Mesendoderm (in vitro differentiated cells): ENCODE measurements around the gene RBBP8.

ENCODE experiments used
- DNase-seq: peaks from one replicate; pipeline ENCODE4 v3.0.0; 2013
- H2AK5ac ChIP-seq: 2 replicates; pipeline ENCODE4 v1.6.1; 2013; ENCODE audit warnings: low read length, inconsistent platforms
- H2BK120ac ChIP-seq: 2 replicates; pipeline ENCODE4 v1.6.1; 2013; ENCODE audit warnings: low read depth, mild to moderate bottlenecking, low read length, moderate library complexity, mixed read lengths
- H2BK15ac ChIP-seq: replicated peaks from 2 replicates; pipeline ENCODE4 v1.6.1; 2013; ENCODE audit warnings: low read depth, mild to moderate bottlenecking, moderate library complexity
- H2BK5ac ChIP-seq: 2 replicates; pipeline ENCODE4 v1.6.1; 2013; ENCODE audit warnings: low read length, inconsistent platforms
- H3K18ac ChIP-seq: 2 replicates; pipeline ENCODE4 v1.6.1; 2013; ENCODE audit warnings: mild to moderate bottlenecking, low read length, mixed read lengths
- H3K23ac ChIP-seq: one replicate; pipeline ENCODE4 v1.6.1; 2013; ENCODE audit warnings: low read length
- H3K27ac ChIP-seq: 2 replicates; pipeline ENCODE4 v1.5.1; 2013; ENCODE audit warnings: low read depth, mild to moderate bottlenecking, inconsistent platforms, low read length, moderate library complexity
- H3K27me3 ChIP-seq: 2 replicates; pipeline ENCODE4 v1.6.1; 2013; ENCODE audit warnings: low read length, control low read depth, mild to moderate bottlenecking, inconsistent platforms; ENCODE audit not compliant: insufficient read depth, poor library complexity
- H3K36me3 ChIP-seq: 2 replicates; pipeline ENCODE4 v1.6.1; 2013; ENCODE audit warnings: low read length, inconsistent platforms; ENCODE audit not compliant: control insufficient read depth, insufficient read depth
- H3K4ac ChIP-seq: one replicate; pipeline ENCODE4 v1.6.1; 2013; ENCODE audit warnings: low read depth, mild to moderate bottlenecking, low read length, moderate library complexity
- H3K4me1 ChIP-seq: 2 replicates; pipeline ENCODE4 v1.6.1; 2013; ENCODE audit warnings: low read depth, low read length, inconsistent platforms; ENCODE audit not compliant: control insufficient read depth
- H3K4me2 ChIP-seq: 2 replicates; pipeline ENCODE4 v1.6.1; 2013; ENCODE audit warnings: low read length
- H3K4me3 ChIP-seq: 2 replicates; pipeline ENCODE4 v1.5.1; 2013; ENCODE audit warnings: mild to moderate bottlenecking, low read length
- H3K56ac ChIP-seq: one replicate; pipeline ENCODE4 v1.6.1; 2013; ENCODE audit warnings: low read length
- H3K79me1 ChIP-seq: 2 replicates; pipeline ENCODE4 v1.6.1; 2013; ENCODE audit warnings: low read length, inconsistent platforms
- H3K79me2 ChIP-seq: 2 replicates; pipeline ENCODE4 v1.6.1; 2013; ENCODE audit warnings: mild to moderate bottlenecking, low read length; ENCODE audit not compliant: control insufficient read depth, insufficient read depth
- H3K9ac ChIP-seq: 2 replicates; pipeline ENCODE4 v1.6.1; 2013; ENCODE audit warnings: low read length, inconsistent platforms
- H4K5ac ChIP-seq: one replicate; pipeline ENCODE4 v1.6.1; 2013; ENCODE audit warnings: low read length
- H4K8ac ChIP-seq: one replicate; pipeline ENCODE4 v1.6.1; 2013; ENCODE audit warnings: low read depth, mild to moderate bottlenecking, control low read depth, low read length, moderate library complexity
- WGBS: extraction: QIAGEN DNeasy Blood & Tissue Kit; methylation state at CpG from one replicate; pipeline ENCODE4 v1.1.7; 2013; ENCODE audit warnings: low lambda C conversion rate, missing lambda C conversion rate; ENCODE audit not compliant: insufficient coverage; ENCODE audit errors: extremely low coverage; 5-methylcytosine and 5-hydroxymethylcytosine counted together

The RBBP8 gene

DNA sequence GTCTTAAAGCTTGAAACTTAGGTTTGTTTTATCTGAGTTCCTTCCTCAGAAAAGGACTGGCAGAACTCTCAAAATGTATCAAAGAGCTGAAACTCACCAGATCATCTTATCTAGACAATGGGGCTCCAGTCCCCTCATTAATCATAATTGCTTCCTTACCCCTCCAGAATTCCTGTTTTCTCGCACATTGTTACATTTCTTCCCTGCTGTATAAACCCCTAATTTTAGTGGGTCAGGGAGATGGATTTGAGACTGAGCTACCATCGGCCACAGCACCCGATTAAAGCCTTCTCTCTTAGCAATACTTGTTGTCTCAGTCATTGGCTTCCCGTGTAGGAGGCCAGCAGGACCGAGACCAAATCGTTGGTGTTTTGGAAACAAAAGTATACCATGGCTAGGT, 130.4 kb downstream of the RBBP8 start:
- WGBS: no CpG with 5 or more reads among the region's 6 CpGs

DNA sequence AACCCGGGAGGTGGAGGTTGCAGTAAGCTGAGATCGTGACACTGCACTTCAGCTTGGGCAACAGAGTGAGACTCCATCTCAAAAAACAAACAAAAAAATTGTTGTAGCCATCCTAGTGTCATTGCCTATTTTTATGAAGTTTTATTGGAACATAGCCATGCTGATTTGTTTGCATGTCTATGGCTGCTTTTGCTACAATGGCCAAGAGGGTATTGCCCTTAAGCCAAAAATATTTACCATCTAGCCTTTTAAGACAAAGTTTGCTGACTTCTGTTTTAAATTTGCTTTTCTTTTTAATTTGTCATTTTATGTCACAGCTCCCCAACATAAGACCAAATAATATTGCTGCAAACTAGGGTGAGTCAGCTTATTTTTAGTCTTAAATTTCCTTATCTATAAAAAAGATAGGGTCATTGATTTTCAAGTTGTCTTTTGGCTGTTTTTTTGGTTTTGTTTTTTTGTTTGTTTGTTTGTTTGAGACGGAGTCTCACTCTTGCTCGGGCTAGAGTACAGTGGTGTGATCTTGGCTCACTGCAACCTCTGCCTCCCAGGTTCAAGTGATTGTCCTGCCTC, 132.2 kb downstream of the RBBP8 start:
- Histone ChIP-seq H2BK15ac (no peak overlapping the region), H3K36me3 (no peaks in the 10 kb centered on the region), H3K4me3 (no peak overlapping the region), H3K79me2 (no peaks in the 10 kb centered on the region), H3K27me3 (no peaks in the 10 kb centered on the region), H3K4me2 (no peak overlapping the region), H3K79me1 (no peaks in the 10 kb centered on the region), H2BK5ac (no peak overlapping the region), H3K4me1 (no peaks in the 10 kb centered on the region), H2AK5ac (no peak overlapping the region), H4K8ac (no peak overlapping the region), H3K27ac (no peak overlapping the region), H3K18ac (no peak overlapping the region), H3K23ac (no peak overlapping the region), H3K9ac (no peak overlapping the region), H3K4ac (no peak overlapping the region), H3K56ac (no peak overlapping the region), H4K5ac (no peak overlapping the region), H2BK120ac (no peak overlapping the region)
- no CpG with 5 or more reads among the region's 4 CpGs for WGBS
- no peak for DNase-seq

More for the DNA sequence above, 130.4 kb downstream of the RBBP8 start:
- H2BK5ac ChIP-seq: no peak overlapping the region
- H2BK120ac ChIP-seq: no peak overlapping the region
- H3K79me2 ChIP-seq: no peaks in the 10 kb centered on the region
- no peak overlapping the region for H3K23ac ChIP-seq
- no peak overlapping the region for H2AK5ac ChIP-seq
- H4K5ac ChIP-seq: no peak overlapping the region
- no peak overlapping the region for H3K27ac ChIP-seq
- DNase-seq: no peak
- H3K4ac ChIP-seq: no peak overlapping the region
- no peaks in the 10 kb centered on the region for H3K27me3 ChIP-seq
- no peak overlapping the region for H3K4me2 ChIP-seq
- H3K18ac ChIP-seq: no peak overlapping the region
- no peak overlapping the region for H2BK15ac ChIP-seq
- no peaks in the 10 kb centered on the region for H3K36me3 ChIP-seq
- no peak overlapping the region for H3K9ac ChIP-seq
- no peaks in the 10 kb centered on the region for H3K4me1 ChIP-seq
- no peak overlapping the region for H4K8ac ChIP-seq
- no peak overlapping the region for H3K4me3 ChIP-seq
- no peaks in the 10 kb centered on the region for H3K79me1 ChIP-seq
- no peak overlapping the region for H3K56ac ChIP-seq

DNA sequence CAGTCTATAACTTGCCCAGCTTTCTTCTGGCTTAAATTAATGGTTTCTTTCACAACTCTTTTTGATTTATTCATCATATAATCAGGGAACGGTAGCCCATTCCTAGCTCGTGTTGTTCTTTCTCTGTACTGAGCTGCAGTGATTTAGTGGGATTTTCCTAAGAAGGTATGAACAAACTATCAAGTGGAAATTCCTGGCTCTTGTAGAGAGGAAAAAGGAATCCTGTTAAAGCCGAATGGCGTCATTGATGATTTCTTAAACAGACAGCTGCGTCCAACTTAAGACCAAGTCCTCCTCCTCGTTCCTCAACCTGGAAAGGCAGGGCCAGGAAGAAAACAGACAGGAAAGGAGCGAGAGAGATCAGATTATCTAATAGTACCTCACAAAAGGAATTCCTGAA, 132.9 kb downstream of the RBBP8 start:
- no peak overlapping the region for H3K4ac ChIP-seq
- no peaks in the 10 kb centered on the region for H3K79me2 ChIP-seq
- H4K5ac ChIP-seq: no peak overlapping the region
- no peak overlapping the region for H3K23ac ChIP-seq
- H3K4me2 ChIP-seq: no peak overlapping the region
- no CpG with 5 or more reads among the region's 7 CpGs for WGBS
- no peak overlapping the region for H2BK15ac ChIP-seq
- H3K36me3 ChIP-seq: no peaks in the 10 kb centered on the region
- no peak overlapping the region for H3K27ac ChIP-seq
- no peak overlapping the region for H2BK5ac ChIP-seq
- H3K9ac ChIP-seq: no peak overlapping the region
- H3K79me1 ChIP-seq: no peaks in the 10 kb centered on the region
- H2AK5ac ChIP-seq: no peak overlapping the region
- H3K56ac ChIP-seq: no peak overlapping the region
- H3K4me3 ChIP-seq: no peak overlapping the region
- no peaks in the 10 kb centered on the region for H3K27me3 ChIP-seq
- no peak overlapping the region for H4K8ac ChIP-seq
- no peaks in the 10 kb centered on the region for H3K4me1 ChIP-seq
- no peak for DNase-seq
- H2BK120ac ChIP-seq: no peak overlapping the region
- H3K18ac ChIP-seq: no peak overlapping the region

DNA sequence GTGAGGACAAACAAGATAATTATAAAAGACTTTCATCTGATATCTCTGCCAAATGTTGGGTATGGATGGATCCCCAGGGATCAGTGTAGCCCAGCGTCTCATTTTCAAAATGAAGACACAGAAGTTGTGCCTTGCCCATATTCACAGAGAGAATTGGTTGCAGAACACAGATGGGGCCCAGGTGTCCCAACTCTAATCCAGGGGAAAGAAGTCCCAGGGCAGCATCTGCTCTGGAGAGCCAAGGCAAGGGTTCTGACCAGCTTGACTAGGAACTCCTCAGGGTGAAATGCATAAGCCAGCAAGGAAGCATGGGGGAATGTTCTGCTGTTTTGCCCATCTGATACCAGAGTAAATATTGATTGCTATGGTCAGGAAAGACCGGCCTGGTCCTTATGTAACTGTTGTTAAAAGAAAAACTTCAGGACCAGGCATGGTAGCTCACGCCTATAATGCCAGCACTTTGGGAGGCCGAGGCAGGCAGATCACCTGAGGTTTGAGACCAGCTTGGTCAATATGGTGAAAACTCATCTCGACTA, 133.4 kb downstream of the RBBP8 start:
- WGBS: no CpG with 5 or more reads among the region's 5 CpGs
- DNase-seq: no peak
- no peak overlapping the region for H2BK15ac ChIP-seq

DNA sequence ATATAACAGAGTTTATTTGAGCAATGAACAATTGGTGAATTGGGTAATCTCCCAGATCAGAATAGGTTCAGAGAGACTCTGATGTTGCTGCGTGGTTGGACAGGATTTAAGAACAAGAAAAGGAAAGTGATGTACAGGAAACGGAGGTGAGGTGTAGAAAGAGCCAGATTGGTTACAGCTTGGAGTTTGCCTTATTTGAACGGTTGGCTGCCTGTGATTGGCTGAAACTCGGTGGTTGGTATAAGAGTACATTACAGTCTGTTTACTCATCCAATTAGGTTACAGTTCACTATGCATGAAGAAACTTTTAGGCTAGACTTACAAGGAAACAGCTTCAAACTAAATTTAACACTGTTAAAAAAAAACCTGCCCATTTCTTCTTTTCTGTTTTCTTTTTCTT, 134.1 kb downstream of the RBBP8 start:
- Histone ChIP-seq H3K9ac (no peak overlapping the region), H3K4me2 (no peak overlapping the region), H3K23ac (no peak overlapping the region), H3K18ac (no peak overlapping the region), H2AK5ac (no peak overlapping the region), H3K27ac (no peak overlapping the region), H4K5ac (no peak overlapping the region), H2BK5ac (no peak overlapping the region), H3K79me1 (no peaks in the 10 kb centered on the region), H3K36me3 (no peaks in the 10 kb centered on the region), H2BK120ac (no peak overlapping the region), H3K4me1 (no peaks in the 10 kb centered on the region), H3K56ac (no peak overlapping the region), H3K4ac (no peak overlapping the region), H2BK15ac (no peak overlapping the region), H3K27me3 (no peaks in the 10 kb centered on the region), H4K8ac (no peak overlapping the region), H3K79me2 (no peaks in the 10 kb centered on the region), H3K4me3 (no peak overlapping the region)
- no CpG with 5 or more reads among the region's 4 CpGs for WGBS
- DNase-seq: no peak

More for the DNA sequence above, 133.4 kb downstream of the RBBP8 start:
- no peak overlapping the region for H2BK120ac ChIP-seq
- H2BK5ac ChIP-seq: no peak overlapping the region
- H3K4me1 ChIP-seq: no peaks in the 10 kb centered on the region
- H4K5ac ChIP-seq: no peak overlapping the region
- no peaks in the 10 kb centered on the region for H3K79me1 ChIP-seq
- H3K4me2 ChIP-seq: no peak overlapping the region
- no peak overlapping the region for H3K23ac ChIP-seq
- no peak overlapping the region for H3K9ac ChIP-seq
- H3K27me3 ChIP-seq: no peaks in the 10 kb centered on the region
- H3K18ac ChIP-seq: no peak overlapping the region
- no peak overlapping the region for H3K4me3 ChIP-seq
- no peak overlapping the region for H3K56ac ChIP-seq
- H3K79me2 ChIP-seq: no peaks in the 10 kb centered on the region
- H4K8ac ChIP-seq: no peak overlapping the region
- no peaks in the 10 kb centered on the region for H3K36me3 ChIP-seq
- H3K4ac ChIP-seq: no peak overlapping the region
- H3K27ac ChIP-seq: no peak overlapping the region
- H2AK5ac ChIP-seq: no peak overlapping the region

DNA sequence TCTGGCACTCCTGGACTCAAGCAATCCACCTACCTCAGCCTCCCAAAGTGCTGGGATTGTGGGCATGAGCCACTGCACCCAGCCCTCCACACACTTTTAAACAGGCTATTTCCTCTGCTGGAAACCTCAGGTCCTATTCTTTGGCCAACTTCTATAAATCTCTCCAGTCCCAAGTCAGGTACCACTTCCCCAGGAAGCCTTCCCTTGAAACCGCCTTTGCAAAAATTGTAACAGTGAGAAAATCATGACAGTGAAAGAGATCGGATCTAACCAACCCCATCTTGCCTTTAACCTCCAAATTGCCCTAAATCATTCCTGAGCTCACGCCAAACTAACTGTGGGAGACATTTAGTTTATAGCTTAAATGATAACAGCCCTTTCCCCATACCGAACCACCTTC, 134.9 kb downstream of the RBBP8 start:
- Histone ChIP-seq H3K18ac (no peak overlapping the region), H3K27ac (no peak overlapping the region), H3K56ac (no peak overlapping the region), H2BK120ac (no peak overlapping the region), H2BK15ac (no peak overlapping the region), H3K4me1 (no peaks in the 10 kb centered on the region), H3K9ac (no peak overlapping the region), H3K23ac (no peak overlapping the region), H3K4me3 (no peak overlapping the region), H2BK5ac (no peak overlapping the region), H3K4me2 (no peak overlapping the region), H3K79me1 (no peaks in the 10 kb centered on the region), H4K5ac (no peak overlapping the region), H4K8ac (no peak overlapping the region), H3K79me2 (no peaks in the 10 kb centered on the region), H3K27me3 (no peaks in the 10 kb centered on the region), H2AK5ac (no peak overlapping the region), H3K4ac (no peak overlapping the region), H3K36me3 (no peaks in the 10 kb centered on the region)
- no CpG with 5 or more reads among the region's 4 CpGs for WGBS
- DNase-seq: no peak
